Measurements from ENCODE around the gene CPPED1.
A peak's percentile ranks its signal among the peaks of the same experiment; 100 is the strongest.
"Not testable (repeated sequence)": the region's sequence is repeated elsewhere in the genome, so short reads cannot be mapped to it uniquely, and the experiment has no call there.

The CPPED1 gene, protein sequence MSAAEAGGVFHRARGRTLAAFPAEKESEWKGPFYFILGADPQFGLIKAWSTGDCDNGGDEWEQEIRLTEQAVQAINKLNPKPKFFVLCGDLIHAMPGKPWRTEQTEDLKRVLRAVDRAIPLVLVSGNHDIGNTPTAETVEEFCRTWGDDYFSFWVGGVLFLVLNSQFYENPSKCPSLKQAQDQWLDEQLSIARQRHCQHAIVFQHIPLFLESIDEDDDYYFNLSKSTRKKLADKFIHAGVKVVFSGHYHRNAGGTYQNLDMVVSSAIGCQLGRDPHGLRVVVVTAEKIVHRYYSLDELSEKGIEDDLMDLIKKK

DNA sequence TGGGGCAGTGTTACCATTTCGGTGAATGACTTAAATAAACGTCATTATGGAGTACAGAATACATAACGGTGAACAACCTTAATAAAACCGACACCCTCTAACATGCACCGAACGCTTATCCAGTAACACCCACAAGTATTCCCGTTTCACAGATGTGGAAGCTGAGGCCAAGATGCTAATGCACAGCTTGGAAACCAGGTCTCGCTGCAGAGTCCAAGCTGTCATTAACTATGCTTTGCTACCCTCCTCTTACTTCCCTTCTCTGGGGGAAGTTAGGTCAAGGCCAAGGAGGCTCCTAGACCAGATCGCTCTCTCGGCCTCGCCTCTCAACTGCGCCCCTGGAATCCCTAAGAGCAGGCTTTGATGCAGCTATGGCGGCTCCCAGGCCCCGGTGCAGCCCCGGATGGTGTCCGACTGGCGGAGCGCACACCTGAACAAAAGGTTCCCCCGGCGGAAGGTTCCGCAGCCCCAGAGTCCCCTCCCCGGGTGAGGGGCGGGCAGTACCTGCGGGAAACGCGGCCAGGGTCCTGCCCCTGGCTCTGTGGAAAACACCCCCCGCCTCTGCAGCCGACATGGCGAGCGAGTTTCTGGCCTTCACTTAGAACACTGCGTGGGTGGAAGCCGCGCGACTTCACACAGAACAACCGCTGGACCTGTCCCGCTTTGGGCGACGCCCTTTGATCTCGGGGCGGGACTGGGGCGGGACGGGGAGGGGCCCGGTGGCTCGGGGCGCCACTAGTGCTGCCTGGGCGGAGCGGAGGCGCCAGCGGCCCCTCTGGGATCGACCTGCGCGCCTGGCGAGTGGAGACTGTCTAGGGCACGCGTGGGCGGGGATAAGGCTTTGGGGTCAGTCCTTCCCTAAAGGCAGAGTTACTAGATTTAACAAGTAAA lies at the start of gene CPPED1:
TSS of gene CPPED1 (minus strand) at position 685 of the 891 bp plus-strand sequence. CDS start at position 574, 111 bp downstream.
- DNase-seq (ENCODE audit: low read depth, low spot score), result peak; percentile 82

DNA sequence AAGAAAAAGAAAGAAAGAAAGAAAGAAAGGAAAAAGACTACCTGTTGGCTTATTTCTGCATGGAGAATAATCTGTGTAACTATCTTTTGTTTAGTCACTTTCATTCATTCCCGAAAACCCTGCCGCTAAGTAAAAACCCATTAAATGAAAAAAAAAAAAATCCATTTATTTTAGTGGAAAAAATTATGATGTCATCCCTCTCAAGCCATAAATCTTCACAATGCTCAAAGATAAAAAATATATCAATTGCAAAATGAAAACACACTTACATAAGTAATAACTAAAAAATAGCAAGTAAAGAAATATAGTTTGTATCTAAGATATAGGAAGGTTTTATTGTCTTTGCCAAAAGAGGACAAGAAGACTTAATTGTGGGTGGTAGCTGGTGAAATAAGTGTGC lies 46.5 kb upstream of the CPPED1 start:
- no peak for DNase-seq (ENCODE audit: low read depth, low spot score)

DNA sequence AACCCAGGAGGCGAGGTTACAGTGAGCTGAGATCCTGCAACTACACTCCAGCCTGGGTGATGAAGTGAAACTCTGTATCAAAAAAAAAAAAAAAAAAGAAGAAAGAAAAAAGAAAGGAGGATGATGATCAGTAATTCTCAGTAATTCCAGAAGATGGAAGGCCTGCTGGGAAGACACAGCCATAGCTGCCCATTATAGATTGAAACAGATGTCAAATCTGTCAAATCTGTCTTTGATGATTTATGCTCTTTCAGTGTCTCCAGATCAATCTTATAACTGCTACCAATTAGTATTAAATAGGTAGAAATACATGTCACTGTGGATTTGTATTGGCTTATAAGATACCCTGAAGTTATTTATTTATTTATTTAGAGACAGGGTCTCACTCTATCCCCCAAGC lies 42.9 kb upstream of the CPPED1 start:
- no peak for DNase-seq (ENCODE audit: low read depth, low spot score)

DNA sequence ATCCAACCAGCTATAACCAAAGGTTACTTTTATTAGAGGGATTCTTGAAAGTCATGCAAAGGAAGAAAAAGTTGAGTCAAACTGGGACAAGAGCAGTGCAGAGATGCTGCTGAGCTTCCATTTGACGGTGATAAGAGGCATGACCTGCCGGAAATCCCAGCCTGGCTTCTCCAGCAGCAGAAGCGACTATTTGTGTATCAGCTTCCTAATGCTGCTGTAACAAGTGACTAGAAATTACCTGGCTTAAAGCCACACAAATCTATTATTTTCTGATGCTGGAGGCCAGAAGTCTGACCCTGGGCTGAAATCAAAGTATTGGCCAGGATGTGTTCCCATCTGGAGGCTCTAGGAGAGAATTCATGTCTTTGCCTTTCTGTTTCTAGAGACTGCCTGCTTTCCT lies 41.6 kb upstream of the CPPED1 start:
- DNase-seq (ENCODE audit: low read depth, low spot score), result no peak

DNA sequence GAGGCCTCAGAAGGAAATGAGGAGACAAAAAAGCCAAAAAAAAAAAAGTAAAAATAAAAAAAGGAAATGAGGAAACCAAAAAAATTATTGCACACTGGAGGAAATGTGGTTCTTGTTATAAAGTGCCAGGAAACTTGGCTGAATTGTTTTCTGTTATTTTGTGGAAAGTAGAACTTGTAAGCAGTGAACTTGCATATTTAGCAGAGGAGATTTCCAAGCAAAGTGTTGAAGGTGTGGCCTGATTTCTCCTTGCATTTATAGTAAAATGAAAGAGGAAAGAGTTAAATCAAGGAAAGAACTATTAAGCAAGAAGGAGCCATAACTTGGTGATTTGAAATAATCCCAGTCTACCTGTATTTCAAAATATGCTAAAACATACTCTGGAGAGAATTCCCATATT lies 34.1 kb upstream of the CPPED1 start:
- DNase-seq (ENCODE audit: low read depth, low spot score), result no peak

DNA sequence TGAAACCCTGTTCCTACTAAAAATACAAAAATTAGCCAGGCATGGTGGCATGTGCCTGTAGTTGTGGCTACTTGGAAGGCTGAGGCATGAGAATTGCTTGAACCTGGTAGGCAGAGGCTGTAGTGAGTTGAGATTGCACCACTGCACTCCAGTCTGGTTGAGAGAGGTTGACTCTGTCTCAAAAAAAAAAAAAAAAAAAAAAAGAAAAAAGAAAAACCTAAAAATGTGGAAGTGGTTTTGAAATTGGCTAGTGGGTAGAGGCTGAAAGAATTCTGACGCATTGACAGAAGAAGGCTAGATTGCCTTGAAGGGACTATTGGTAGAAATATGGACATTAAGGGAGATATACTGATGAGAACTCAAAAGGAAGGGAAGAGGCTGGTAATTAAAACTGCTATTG lies 33.6 kb upstream of the CPPED1 start:
- DNase-seq (ENCODE audit: low read depth, low spot score), result no peak

DNA sequence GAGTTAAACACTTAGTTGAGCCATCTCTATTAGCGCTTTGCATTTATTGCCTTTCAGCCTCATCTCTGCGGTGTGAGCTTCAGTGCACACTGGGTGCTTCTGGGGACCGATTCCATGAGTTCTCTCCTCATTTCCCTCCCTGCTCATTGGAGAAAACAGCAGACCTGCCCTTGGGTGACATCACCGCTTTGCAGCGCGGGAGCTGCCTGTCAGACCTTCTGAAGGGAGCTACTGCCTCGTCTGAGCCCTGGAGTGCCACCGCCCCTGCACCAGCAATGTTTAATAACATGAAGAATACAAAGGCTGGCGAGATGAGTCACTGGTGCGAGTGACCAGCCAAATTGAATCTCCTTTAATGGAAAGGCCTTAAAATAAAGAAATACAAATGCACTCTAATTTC lies 30.2 kb upstream of the CPPED1 start:
- no peak for DNase-seq (ENCODE audit: low read depth, low spot score)

DNA sequence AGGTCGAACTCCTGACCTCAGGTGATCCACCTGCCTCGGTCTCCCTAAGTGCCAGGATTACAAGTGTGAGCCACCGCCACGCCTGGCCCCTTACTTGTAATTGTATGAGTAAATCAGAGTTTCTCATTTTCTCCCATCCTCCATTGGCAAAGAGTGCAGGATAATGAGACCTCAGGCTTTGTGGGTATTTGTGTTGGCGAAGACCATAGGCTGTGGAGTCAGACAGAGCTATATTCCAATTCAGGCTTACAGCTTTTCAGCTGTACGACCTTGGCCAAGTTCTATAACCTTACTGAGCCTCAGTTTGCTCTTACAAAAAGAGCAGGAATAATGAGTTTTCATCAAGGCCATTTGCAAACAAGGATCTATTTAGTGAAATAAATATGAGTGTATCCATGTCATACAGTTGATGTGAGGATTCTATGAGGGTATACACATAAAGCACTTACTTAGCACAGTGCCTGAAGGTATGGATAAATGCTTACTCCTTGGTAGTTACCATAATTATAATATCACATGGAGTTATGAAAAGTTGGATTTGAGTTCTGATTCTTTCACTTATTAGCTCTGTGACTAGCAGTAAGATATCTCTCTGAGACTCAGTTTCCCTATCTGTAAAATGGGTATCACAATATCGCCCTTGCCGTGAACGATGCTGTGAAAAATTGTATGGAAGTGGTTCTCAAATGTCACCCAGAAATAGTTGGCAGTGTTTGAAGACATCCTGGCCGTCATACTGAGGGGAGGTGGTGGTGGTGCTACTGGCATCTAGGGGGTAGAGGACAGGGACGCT lies 25.6 kb upstream of the CPPED1 start:
- no peak for DNase-seq (ENCODE audit: low read depth, low spot score)

DNA sequence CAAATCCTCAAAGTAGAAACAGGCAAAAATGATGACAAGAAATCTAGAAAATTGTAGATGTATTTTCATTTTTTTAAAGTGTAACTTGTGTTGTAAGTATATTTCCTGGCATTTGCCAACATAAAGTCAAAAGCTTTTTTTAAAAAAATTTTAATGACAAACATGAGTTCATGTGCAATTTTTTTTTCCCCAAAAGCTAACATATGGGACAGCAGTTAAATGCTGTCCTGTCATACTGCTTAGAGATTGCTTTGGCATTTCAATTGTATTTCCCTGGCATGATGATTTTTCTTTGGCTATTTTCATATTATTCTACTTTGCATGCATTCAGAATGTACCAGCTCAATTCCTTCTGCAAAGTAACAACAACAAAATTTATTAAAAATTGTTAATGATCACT lies 24.5 kb upstream of the CPPED1 start:
- DNase-seq (ENCODE audit: low read depth, low spot score), result no peak

DNA sequence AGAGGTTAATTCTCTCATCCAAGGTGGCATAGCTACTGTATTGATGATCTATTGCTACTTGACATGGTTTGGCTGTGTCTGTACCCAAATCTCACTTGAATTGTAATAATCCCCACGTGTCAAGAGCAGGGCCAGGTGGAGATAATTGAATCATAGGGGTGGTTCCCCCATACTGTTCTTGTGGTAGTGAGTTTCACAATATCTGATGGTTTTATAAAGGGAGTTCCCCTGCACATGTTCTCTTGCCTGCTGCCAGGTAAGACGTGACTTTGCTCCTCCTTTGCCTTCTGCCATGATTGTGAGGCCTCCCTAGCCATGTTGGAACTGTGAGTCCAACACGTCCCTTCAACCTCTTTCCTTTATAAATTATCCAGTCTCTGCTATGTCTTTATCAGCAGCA lies 22.9 kb upstream of the CPPED1 start:
- no peak for DNase-seq (ENCODE audit: low read depth, low spot score)

DNA sequence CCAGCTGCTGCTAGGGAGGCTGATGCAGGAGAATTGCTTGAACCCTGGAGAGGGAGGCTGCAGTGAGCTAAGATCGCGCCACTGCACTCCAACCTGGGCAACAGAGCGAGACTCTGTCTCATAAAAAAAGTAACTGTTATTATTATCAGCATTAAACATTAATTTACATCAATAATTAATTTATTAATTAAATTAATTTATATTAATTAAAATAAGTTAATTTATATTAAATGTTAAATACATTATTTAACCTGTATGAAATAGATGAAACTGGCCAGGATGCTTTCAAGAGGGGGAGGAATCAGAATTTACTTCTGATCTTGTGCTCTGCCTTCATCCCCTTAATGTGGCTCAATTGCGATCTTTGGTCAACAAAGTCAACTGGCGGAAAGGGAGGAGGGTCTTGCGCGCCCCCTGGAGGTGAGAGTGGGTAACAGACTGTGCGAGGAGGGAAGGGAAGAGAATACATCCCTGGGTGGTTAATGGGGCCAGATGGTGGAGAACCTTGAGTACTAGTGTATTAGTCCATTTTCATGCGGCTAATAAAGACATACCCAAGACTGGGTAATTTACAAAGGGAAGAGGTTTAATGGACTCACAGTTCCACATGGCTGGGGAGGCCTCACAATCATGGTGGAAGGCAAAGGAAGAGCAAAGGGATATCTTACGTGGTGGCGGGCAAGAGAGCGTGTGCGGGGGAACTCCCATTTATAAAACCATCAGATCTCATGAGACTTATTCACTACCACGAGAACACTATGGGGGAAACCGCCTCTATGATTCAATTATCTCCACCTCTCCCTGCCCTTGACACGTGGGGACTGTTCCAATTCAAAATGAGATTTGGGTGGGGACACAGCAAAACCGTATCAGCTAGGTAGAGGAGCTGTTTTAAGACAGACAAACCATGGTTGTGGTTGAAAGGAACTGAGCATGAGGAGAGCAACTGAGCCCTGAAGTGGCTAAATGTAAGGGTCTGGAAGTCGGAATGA lies 15.7 kb upstream of the CPPED1 start:
- DNase-seq (ENCODE audit: low read depth, low spot score), result peak; percentile 63

DNA sequence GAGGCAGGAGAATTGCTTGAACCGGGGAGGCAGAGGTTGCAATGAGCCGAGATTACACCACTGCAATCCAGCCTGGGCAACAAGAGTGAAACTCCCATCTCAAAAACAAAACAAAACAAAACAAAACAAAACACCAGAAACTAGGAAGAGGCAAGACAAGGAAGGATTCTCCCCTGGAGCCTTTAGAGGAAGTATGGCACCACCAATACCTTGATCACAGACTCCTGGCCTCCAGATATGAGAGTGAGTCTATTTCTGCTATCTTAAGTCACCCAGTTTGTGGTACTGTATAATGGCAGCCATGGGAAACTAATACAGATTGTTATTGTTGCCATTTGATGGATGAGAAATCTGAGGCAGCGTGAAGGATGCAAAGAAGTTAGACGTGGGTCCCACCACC lies 14.6 kb upstream of the CPPED1 start:
- no peak for DNase-seq (ENCODE audit: low read depth, low spot score)

DNA sequence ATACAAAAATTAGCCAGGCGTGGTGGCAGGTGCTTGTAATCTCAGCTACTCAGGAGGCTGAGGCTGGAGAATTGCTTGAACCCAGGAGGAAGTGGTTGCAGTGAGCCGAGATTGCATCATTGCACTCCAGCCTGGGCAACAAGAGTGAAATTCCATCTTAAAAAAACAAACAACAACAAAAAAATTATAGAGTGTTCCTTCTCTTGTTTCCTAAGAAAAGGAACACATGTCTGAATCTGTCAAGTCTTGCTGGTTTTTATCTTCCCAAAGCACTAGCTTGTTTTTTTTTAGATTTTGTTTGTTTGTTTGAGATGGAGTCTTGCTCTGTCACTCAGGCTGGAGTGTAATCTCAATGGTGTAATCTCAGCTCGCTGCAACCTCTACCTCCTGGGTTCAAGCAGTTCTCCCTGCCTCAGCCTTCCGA lies 13.1 kb upstream of the CPPED1 start:
- DNase-seq (ENCODE audit: low read depth, low spot score), result not testable (repeated sequence)

DNA sequence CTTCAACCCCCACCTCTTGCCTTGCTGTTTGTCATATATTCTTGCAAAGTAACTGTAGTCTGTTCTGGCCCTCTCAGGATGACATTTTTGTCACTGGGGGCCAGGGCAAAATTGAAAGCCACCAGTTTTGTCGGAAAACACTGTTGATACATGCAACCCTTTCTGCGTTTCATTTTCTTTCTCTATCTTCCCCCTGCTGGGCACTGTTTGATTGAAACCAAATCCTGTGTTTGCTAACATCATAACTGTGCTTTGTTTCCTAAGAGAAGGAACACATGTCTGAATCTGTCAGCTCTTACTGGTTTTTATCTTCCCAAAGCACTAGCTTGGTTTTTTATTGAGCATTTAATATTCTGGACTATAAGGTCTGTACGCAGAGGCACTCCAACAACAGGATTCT lies 11.7 kb upstream of the CPPED1 start:
- no peak for DNase-seq (ENCODE audit: low read depth, low spot score)

DNA sequence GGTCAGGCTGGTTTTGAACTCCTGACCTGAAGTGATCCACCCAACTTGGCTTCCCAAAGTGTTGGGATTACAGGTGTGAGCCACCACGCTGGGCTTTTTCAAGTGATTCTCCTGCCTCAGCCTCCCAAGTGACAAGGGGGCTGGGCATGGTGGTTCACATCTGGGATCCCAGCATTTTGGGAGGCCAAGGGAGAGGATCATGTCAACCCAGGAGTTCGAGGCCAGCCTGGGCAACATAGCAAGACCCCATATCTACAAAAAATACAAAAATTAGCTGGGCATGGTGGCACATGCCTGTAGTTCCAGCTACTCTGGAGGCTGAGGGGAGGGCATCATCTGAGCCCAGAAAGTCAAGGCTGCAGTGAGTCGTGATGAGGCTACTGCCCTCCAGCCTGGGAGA lies 10.0 kb upstream of the CPPED1 start:
- DNase-seq (ENCODE audit: low read depth, low spot score), result not testable (repeated sequence)

DNA sequence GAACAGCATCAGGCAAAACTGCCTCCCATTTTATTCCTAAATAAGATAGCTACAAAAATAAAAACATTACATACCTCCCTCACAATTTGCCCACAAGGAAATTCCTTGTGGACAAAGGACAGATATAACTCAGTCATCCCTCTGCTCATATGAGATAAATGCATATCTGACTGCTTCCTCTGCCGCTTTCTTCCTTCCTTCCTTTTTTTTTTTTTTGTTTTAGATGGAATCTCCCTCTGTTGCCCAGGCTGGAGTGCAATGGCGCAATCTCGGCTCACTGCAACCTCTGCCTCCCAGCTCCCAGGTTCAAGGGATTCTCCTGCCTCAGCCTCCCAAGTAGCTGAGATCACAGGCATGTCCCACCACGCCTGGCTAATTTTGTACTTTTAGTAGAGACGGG lies 9.6 kb upstream of the CPPED1 start:
- not testable (repeated sequence) for DNase-seq (ENCODE audit: low read depth, low spot score)

DNA sequence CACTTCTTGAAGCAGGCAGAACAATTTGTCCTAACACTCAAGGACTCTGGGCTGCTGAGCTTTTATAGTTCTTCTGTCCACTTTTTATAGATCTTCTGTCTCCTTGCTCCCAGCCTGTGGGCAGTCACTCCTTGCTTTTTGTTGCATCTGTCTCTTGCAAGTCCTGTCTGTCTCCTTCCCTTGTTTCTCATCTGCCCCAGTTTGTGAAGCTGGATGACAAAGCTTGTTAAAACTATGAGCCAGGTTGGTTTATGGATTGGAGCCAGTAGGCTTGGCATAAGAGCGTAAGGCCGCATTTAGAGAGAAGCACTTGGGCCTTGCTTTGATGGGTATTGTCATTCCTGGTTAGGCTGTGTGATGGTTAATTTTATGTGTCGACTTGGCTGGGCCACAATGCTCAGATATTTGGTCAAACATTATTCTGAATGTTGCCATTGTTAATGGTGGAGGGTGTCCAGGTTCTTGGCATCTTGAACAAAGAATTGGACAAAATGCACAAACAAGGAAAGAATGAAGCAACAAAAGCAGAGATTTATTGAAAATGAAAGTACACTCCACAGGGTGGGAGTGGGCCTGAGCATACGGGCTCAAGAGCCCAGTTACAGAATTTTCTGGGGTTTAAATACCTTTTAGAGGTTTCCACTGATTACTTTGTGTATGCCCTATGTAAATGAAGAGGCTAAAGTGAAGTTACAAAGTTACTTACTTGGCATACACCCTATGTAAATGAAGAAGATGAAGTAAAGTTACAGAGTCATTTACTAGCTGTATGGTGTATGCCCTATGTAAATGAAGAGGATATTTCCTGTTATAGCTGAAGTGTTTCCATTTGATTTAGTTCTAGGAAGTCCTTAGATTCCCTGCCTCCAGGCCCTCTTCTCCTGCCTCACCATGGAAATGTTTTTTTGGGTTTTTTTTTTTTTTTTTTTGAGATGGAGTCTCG lies 8.0 kb upstream of the CPPED1 start:
- DNase-seq (ENCODE audit: low read depth, low spot score), result no peak

DNA sequence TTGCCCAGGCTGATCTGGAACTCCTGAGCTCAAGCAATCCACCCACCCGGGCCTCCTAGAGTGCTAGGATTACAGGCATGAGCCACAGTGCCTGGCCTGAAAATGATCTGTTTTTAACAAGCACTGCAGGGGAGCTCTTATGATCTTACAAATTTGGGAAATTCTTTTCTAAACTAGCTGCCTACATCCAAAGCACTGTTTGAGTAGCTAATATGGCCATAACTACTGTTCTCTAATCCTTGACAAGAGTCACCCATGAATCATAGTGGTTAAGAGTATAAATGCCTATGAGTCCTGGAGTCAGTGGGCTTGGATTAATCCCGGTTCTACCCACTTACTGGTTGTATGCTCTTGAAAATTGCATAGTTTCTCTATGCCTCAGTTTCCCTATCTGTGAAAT lies 1.4 kb upstream of the CPPED1 start:
- DNase-seq (ENCODE audit: low read depth, low spot score), result no peak

DNA sequence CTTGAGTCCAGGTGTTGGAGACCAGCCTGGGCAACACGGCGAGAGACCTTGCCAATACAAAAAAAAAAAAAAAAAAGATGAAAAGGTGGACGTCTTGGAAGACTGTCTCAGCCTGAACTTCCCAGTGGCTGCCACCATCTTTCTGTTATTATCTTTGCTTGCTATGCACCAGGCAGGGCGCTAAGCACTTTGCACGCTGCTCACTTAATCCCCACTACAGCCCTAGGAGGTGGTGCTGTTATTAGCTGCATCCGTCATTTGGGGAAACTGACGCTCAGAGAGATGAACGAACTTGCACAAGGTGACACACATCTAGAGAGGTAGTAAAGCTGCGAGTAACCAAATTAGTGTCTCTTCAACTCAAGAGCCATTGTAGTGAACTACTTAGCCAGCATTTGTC lies 708 bp upstream of the CPPED1 start:
- DNase-seq (ENCODE audit: low read depth, low spot score), result no peak

DNA sequence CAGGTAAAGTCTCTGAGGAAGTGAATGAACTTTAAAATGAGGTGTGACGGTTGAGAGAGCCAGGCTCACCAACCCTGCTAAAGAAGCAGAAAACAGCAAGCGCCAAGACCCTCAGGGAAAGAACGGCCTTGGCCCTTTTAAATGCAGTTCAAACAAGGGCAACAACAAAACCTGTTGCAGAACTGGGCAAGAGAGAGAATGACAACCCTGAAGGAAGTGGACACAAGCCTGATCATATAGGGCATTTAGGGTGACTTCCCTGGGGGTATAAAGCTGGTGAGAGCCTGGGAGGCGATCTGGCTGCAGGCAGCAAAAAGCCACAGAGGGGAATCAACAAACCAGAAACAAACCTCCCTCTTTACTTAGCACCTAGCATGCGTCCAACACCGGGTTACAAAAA lies 1.0 kb downstream of the CPPED1 start:
- no peak for DNase-seq (ENCODE audit: low read depth, low spot score)

Measured in activated CD4-positive, CD25-positive, alpha-beta regulatory T cell treated with anti-CD3 and anti-CD28 coated beads, Interleukin-2, amount 50 U/mL, for 16 hours (primary cell).